HPDE6-E6E7 (cell line): ENCODE measurements around the gene BAD.

Source experiments
- DNase-seq: peaks from one replicate; pipeline ENCODE4 v3.0.0; 2011; ENCODE audit warnings: missing footprints; ENCODE audit errors: extremely low spot score

The BAD gene

DNA sequence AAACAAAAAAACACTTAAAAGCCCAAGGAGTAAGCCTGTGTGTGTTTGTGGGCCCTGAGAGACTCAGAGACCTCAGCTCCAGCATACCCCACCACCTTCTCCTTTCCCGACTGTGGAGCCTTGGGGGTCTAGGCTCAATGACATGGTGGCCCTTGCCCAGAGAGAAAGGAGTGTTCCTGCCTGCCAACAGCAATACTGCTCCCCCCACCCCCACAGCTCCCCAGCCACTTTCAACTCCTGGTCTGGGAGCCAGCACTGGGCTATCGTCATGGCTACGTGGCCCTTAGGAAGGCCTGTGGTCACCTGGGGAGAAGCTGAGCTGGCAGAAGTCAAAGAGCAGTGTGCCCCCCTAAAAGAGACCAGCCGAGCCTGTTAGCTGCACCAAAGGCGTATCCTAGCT lies 40.4 kb downstream of the BAD start:
- no peak for DNase-seq

DNA sequence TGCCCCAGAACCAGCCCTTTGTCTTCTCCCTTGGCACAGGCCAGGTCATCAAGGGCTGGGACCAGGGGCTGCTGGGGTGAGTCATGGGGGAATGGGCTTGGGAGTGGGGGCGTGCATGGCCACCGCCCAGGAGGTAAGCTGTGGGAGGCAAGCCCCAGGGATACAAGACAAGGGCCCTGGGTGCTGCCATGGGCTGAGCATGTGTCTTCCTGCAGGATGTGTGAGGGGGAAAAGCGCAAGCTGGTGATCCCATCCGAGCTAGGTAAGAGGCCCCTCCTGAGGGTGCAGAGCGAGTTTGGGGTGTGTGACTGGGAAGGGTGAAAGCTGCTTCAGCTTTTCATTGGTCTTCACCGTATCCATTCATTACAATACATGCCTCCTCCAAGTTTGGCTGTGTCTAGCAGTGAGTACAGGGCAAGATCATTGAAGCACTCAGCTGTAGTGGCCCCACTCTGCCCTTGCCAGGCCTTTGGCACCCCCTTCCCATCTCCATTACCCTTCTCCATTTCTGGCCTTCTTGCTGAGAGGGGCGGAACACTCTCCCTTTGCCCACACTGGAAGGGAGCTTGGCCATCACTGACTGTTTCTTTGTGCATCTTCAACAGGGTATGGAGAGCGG lies 41.1 kb downstream of the BAD start:
- no peak for DNase-seq

DNA sequence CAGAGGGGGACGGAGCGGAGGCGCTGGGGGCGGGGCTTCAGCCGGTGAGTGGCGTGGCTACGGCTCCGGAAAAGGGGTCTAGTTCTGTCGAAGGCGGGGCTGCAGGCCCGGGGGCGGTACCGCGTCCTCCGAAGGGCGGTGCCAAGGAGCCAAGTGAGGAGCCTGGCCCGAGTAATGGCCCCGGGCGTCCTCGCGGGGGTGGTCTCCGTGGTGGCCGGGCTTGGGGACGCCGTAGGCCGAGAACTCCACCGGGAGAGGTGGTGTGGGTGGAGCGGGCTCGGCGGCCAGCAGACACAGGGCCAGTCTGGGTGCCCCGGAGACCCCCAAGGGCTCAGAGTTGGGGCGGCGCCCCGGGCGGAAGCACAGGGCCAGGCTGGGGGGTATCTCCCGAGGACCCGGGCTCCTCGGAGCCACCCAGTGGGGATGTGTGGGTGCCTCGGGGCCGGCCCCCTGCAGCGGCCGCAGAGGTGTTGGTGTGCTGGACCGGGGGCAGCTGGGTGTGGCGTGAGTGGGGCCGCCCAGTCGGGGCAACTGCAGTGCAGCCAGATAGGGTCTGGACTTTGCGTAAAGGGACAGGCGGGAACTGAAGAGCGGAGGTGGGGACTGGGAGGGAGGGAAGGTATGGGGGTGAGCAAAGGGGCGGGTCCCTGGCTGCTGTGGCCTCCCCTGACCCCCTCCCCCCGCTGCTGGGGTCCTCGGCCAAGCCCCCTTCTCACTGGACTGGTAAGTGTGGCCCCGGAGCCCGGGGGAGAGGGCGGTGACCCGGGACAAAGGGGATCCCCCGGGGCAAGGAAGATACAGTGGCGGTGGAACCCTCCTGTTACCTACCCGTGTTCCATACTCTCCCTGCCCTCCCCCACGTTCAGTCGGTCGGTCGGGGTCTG lies 42.7 kb downstream of the BAD start:
- no peak for DNase-seq

DNA sequence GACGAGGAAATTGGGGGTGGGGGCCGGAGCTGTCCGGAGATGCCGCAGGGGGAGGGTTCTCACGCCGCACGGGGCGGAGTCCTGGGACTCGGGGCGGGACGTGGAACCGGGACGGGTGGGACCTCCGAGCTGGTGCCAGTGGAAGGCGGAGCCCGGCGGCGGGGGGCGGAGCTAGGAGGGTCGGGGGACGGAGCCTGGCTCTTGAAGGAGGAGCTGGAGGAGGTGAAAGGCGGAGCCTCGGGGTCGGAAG lies 43.3 kb downstream of the BAD start:
- peak; percentile 78 for DNase-seq

DNA sequence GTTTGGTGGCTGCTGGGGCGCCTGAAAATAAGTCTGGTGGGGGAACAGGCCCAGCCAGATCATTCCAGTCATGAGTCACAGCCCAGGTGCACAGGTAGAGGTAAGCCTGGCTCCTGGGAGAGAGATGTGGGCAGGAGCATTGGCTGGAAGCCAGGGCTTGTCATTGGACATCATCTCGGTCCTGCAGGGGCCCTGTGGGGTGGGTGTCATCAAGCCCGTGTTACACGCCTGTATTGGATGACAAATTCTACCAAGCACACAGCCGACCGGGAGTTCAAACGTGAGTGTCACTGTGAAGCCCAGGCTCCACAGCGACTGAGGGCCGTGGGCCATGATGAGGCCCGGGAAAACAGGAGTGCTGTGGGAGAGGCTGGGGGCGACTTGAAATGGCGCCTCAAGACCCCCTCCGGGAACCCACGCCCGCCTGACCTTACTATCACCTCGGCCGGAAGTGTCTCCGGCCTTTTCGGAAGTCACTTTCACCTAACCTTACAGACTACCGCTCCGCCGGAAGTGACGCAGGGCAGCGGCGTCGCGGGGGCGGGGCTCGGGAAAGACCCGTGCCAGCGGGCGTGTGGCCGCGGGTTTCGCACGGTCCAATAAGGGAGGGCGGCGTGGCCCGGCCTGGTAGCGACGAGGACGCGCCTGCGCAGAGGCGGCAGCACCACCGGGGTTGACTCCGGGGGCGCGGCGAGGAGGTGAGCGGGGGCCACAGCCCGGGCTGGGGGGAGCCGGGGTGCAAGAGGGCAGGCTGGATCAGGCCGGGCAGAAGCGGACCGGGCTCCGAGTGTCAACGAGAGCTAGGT lies 43.8 kb downstream of the BAD start, which contains the start of gene FKBP2:
TSS of gene FKBP2 (plus strand) at position 661 of the 806 bp plus-strand sequence. CDS start 1,293 bp downstream, outside the sequence.
- peak; percentile 97 for DNase-seq

DNA sequence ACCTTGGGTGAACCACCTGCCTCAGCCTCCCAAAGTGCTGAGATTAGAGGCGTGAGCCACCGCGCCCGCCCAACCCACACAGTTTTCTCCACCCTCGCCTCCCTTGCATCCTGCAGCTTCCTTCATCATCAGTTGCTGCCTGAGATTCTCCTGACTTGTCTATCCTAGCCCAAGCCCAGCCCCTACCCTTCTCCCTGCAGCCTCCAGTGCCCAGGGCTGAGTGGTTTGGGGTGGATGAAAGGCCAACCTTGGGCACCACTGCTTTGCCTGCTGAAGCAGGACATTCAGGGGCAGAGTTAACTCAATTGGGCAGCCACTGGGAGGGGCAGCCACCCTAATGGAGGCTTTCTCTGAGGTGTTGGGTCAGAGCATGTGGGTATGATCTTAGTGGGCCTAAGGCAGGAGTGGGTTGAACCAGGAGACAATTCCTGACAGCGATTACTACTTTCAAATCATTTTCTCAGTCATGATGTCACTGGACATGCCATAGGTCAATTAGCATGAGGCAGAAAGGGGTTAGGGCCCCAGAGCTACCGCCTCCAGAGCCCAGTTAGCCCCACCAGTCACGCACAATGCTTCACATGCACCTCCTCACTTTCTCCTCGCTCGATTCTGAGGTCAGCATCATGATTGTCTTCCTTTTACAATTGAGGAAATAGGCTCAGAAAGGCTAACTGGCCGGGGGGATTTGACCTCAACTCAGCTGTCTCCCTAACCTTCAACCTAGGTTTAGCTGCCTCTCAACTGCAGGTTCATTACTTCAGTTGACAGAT lies 44.6 kb downstream of the BAD start:
- DNase-seq = no peak

DNA sequence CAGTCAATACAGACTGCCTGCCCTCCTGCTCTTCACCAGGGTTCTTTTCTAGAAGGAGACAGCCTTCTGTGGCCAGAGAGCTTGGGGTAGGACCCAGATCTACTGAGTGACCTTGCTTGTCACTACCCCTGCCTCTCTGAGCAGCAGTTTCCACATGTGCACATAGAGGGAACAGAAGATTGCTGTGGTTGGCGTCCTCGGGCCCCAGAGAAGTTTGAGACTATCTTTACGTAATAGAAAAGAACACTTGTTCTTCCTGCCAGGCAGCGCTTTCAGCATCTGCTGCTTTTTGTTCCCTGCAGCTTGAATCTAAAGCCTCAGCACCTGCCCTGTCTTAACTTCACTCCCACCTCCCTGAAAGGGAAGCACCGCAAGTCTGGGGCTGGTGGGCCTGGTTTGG lies 45.5 kb downstream of the BAD start:
- DNase-seq = no peak

DNA sequence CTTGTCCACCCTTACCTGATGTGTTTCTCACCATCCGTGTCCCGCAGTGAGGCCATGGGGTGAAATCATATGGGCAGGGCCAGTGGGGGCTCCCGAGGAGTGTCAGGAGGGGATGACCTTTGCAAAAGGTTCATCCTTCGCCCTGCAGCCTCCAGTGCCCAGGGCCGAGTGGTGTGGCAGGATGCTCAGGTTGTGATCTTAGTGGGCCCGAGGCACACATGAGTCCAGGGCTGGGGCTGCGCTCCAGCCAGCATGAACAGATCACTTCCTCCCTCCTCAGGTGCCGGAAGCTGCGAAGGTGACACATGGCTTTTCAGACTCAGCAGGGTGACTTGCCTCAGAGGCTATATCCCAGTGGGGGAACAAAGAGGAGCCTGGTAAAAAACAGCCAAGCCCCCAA lies 46.4 kb downstream of the BAD start:
- no peak for DNase-seq

DNA sequence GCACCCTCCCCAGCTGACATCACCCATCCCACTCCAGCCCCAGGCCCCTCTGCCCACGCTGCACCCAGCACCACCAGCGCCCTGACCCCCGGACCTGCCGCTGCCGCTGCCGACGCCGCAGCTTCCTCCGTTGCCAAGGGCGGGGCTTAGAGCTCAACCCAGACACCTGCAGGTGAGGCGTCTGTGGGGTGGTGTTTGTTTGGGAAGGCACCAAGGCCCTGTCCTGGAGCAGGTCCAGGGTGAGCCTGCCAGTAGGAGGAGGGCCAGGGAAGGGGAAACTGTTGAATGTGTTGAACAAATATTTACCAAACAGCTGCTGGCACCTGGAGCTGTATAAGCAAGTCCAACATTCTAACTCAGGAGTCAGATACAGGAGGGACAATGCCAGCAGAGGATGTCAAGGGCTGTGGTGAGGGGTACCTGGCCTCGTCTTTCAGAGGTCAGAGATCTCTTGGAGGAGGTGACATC lies 46.9 kb downstream of the BAD start:
- no peak for DNase-seq

DNA sequence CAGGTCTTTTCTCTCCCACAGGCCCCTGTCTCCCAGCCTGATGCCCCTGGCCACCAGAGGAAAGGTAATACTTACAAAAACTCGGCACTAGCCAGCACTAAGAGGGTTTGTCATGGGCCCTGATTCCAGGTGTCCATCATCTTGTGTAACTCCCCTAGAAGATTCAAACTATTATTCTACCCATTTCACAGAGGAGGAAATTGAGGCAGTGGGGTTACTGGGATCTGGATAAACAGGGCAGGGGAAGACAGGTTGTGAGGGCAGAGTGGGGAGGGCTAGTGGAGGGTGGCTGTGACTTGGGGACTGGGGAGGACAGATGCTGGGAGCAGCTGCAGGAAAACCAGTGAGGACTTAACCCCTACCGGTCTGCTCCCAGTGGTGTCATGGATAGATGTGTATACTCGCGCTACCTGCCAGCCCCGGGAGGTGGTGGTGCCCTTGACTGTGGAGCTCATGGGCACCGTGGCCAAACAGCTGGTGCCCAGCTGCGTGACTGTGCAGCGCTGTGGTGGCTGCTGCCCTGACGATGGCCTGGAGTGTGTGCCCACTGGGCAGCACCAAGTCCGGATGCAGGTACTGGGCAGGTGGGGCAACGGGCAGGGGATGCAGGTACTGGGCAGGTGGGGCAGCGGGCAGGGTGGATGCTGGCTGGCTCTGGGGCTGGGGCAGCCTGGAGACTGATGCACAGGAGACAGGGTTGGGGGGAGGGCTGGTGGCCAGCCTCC lies 48.9 kb downstream of the BAD start:
- no peak for DNase-seq

DNA sequence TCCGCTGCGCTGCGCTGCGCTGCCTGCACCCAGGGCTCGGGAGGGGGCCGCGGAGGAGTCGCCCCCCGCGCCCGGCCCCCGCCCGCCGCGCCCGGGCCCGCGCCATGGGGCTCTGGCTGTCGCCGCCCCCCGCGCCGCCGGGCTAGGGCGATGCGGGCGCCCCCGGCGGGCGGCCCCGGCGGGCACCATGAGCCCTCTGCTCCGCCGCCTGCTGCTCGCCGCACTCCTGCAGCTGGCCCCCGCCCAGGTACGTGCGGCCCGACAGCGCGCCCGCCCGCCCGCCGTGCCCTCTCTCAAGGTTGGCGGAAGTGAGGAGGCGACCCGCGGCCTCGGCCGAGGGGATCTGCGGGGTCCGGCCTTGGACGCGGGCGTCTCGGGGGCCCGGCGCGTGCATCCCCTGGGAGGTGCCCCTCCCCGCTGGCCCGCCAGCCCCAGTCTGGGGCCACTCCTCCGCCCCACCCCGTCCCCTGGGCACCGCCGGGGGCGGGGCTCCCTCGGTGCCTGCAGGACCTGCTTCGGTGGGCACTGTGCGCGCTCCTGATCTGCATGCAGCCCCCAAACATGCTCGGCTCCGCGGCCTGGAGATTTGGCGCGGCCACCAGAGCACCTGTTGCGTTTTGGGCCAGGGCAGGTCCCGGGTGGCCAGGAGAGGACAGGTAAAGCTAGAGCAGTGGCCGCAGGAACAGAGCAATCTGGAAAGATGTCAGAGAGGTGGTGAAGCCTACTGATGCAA lies 49.7 kb downstream of the BAD start:
- no peak for DNase-seq

DNA sequence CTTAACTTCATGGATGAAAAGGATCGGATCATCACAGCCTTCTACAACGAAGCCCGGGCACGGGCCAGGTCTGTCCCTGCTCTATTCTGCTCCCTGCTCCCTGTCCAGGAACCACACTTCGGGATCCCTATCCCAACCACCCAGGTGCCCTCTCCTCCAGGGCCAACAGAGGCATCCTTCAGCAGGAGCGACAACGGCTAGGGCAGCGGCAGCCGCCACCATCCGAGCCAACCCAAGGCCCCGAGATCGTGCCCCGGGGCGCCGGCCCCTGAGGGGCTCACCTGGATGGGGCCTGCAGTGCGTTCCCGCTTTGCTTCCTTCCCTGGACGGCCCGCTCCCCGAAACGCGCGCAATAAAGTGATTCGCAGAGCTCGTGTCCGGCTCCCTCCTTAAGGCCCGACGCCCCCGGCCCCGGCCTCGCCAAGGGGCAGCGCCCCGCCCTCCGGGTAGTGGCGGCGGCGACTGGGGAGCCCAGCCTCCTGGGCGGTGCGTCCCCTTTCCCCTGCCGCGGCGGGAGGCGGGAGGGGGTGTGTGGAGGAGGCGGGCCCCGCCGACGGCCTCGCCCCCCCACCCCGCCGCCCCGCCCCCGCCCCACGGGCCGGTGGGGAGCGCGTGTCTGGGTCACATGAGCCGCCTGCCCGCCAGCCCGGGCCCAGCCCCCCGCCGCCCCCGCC lies 50.4 kb downstream of the BAD start, which contains the start of gene VEGFB:
TSS of gene VEGFB (plus strand) at position 672 of the 674 bp plus-strand sequence. CDS start 250 bp downstream, outside the sequence.
- no peak for DNase-seq

DNA sequence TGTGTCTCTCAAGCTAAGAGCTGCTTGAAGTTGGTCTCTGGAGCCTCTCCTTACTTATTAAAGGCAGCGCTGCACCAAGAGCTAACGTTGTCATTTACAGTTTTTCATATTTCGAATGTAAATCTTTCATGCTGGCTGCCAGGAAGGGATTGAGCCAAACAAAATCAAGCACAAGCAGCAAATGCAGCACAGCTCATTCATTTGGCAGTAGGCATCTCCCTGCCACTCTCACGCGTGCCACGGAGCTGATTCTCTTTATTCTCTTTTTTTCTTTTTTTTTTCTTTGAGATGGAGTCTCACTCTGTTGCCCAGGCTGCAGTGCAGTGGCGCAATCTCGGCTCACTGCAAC lies 51.5 kb downstream of the BAD start:
- DNase-seq = no peak

DNA sequence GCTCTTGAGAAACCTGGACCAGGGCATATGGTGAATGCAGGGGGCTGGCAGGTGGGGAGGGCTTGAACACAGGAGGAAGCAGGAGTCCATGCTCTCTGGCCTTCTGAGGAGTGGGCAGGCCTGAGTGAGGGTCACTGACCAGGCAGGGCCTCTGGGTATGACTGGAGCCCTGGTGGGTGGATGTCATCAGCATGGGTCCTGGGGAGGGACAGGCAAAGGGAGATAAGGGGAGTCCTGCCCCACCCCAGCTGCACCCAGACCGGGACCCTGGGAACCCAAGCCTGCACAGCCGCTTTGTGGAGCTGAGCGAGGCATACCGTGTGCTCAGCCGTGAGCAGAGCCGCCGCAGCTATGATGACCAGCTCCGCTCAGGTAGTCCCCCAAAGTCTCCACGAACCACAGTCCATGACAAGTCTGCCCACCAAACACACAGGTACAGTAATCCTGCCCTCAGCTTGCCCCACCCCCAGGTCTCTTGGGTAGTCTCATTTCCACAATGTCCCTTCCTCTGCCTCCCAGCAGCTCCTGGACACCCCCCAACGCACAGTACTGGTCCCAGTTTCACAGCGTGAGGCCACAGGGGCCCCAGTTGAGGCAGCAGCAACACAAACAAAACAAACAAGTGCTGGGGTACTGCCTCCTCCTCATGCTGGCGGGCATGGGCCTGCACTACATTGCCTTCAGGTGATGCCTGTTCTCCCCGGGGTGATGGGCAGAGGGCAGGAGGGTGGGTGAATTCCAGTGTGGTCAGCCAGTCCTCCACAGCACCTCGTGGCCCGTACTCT lies 52.1 kb downstream of the BAD start:
- no peak for DNase-seq

DNA sequence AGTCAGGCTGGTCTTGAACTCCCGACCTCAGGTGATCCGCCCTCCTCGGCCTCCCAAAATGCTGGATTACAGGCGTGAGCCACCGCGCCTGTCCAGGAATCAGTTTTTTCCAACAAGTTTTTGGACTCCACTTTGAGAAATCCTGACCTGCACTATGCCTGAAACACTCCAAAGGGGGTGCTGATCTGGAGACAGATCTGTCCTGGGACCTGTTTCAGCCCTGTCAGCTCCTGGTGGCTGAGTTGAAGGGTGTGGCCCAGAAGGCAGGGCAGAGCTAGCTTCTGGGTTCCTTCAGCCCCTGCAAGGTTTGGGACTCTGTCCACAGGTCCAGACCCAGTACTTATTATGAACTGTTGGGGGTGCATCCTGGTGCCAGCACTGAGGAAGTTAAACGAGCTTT lies 52.9 kb downstream of the BAD start:
- no peak for DNase-seq

DNA sequence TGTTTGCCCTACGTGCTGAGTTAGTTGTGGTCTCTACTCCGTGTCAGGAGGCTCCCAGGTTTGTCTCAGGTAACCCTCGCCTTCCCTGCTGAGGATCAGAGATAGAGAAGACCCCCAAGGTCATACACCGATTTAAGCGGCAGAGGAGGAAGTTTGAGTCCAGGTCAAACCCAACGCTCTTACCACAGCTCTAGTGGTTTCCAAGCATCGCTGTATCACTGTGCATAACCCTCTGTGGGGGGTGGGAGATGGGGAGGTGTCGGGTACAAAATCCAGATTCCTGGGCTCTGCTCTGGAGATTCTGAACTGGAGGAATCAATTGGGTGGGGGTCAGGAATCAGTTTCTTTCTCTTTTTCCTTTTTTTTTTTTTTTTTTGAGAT lies 53.5 kb downstream of the BAD start:
- DNase-seq = no peak

DNA sequence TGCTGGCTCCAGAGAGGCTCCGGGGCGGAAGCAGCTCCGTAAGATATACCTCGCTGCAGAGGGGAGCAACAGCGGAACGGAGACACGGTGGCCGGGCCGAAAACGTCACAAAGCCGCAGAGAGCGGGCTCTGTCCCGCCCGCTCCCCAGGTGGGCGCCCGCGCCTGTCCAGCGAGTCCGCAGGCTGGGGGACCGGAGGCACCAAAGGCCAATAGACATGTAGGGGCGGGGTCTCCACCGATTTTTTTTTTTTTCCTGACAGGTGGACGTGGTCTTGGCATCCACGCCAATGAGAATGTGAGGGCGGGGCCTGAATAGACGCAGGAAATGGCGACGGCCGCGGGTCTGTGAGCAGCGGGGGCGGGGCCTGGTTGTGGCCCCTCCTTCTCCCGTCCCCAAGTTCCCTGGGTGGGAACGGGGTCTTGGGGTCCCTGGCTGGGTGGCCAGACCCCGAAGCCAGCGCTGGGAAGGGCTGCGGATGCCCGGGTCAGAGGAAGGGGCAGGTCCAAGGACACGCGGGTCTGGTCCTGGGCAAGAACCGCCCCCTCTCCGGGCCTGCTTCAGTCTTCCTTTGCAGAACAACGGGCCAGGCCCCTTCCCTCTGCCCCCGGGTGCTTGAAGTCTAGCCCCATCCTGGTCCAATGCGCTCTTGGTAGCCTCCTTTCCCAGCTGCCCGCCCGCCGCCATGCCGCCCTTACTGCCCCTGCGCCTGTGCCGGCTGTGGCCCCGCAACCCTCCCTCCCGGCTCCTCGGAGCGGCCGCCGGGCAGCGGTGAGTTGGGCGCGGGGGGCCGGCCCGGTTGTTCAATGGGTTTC lies 54.1 kb downstream of the BAD start, which contains the start of gene DNAJC4:
TSS of gene DNAJC4 (plus strand) at position 378 of the 814 bp plus-strand sequence. CDS start at position 685, 307 bp downstream.
- peak; percentile 71 for DNase-seq

DNA sequence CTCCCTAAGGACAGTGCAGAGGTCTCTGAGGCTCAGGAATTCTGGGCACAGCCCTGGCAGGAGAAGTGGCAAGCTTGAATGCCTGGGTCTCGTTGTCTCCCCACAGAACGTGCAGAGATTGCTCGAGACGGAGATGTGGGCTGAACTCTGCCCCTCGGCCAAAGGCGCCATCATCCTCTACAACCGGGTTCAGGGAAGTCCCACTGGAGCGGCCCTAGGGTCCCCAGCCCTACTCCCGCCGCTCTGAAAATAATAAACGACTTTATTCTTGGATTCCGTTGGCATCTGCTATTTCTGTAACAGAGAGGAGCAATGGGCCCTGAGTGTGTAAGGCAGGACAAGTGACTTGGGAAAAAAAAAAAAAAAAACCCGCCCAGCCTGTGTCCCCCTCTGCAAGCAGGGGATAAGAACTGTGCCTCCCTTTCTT lies 54.7 kb downstream of the BAD start:
- DNase-seq = no peak
